GM11168 (cell line): ENCODE results near the gene GON7.
"Not testable (repeated sequence)": the region's sequence is repeated elsewhere in the genome, so short reads cannot be mapped to it uniquely, and the experiment has no call there.

Experiments used
- in situ Hi-C: fragments of 300-500 bp; cut with MboI; formaldehyde crosslinking; loops from one replicate; pipeline ENCODE4 v1.12.0; 2022; ENCODE audit warnings: low sequenced_read_pairs; ENCODE audit not compliant: unreplicated experiment

The GON7 gene

DNA sequence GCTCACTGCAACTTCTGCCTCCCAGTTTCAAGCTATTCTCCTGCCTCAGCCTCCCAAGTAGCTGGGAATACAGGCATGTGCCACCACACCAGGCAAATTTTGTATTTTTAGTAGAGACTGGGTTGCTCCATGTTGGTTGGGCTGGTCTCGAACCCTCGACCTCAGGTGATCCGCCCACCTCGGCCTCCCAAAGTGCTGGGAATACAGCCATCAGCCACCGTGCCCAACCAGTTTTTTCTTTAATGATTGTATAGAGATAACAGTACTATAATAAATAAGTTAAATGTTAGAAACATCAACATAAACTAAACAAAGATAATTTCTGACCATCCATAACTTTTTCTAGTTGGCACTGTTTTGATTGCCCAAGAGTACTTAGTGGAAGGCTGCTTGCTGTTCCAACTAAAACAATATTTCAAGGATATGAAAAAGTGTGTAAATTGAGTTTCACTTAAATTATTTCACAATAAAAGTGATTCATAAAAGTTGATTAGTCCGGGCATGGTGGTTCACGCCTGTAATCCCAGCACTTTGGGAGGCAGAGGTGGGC, 5.6 kb downstream of the GON7 start:
- in situ Hi-C loops: no loop called here

DNA sequence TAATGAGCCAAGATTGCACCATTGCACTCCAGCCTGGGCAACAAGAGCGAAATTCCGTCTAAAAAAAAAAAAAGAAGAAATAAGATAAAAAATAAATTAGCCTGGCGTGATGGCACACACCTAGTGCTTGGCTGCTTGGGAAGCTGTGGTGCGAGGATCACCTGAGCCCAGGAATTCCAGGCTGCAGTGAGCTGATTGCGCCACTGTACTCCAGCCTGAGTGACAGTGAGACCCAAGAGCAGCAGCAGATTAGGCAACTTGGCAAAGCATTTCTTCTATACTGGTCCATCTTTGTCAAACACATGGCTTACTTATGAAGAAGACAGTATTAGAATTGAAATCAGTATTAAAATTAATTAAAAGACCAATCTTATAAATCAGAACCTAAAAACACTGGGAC, 6.3 kb downstream of the GON7 start:
- in situ Hi-C loops: no loop called here

DNA sequence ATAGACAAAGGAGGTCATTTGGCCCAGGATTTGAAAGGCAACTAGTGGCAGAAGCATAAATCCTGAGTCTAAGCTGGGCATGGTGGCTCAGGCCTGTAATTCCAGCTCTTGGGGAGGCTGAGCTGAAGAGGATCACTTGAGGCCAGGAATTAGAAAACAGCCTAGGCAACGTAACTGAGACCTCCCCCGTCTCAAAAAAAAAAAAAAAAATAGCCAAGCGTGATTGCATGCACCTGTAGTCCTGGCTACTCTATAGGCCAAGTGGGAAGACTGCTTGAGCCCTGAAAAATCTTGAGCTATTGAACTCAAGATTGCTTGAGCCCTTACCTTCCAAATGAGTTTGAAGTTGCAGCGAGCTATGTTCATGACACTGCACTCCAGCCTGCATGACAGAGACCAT, 7.8 kb downstream of the GON7 start:
- in situ Hi-C loops: no loop called here

DNA sequence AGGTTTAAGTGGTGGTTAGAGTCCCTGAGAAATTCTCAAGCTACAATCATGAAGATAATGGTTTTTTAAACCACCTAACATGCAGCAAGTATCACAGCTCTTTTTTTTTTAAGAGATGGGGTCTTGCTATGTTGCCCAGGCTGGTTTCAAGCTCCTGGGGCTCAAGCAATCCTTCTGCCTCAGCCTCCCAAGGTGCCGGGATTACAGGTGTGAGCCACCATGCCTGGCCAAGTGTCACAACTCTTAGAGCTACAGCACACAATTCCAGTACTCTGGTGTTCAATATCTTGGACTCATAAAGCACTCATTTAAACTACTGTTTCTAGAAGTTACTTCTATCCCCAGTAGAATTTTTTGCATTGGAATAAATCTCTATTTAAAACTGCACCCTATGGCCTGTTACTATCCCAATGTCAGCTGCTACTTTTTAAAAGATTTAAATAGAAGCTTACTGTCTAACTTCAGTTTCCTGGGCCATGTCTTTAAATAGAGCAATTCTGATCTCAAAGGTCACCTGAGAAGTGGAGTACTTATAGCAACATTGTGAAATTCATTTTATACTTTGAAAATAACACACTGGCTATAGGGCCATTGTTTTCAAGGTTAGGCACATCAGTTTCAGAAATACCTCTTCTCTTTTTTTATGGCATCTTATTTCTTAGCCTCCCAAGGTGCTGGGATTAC, 11.4 kb downstream of the GON7 start:
- in situ Hi-C loops: no loop called here

DNA sequence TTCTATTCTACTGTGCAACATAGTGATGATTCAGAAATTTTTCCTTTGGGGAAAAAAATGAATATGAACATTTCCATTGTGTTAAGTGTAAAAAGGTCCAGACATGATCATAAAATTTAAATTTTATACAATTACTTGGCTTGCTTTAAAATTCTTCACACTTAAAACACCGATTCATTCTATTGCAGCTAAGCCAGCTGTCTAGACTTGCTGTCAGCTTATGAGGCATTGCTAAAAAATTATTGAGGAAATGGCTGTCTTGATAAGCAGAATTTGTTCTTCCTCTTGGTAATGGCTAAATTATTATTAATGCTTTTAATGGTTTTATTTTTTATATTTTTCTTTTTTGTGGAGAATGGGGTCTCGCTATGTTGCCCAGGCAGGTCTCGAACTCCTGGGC, 19.9 kb downstream of the GON7 start:
- in situ Hi-C loops: no loop called here

DNA sequence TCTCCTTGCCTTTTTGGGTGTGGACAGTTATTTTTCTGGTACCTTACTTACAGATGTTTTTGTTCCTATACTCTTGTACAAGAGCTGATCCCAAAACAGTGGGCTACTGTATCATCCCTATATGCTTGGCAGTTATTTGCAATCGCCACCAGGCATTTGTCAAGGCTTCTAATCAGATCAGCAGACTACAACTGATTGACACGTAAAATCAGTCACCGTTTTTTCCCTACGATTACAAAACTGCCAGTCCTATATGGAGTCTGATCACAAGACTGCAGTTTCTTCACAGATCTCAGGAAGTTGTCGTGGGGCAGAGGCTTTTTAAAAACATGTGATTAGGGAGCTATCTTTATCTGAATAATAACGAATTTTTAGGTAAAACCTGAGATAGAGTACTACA, 20.4 kb downstream of the GON7 start:
- in situ Hi-C loops: no loop called here

DNA sequence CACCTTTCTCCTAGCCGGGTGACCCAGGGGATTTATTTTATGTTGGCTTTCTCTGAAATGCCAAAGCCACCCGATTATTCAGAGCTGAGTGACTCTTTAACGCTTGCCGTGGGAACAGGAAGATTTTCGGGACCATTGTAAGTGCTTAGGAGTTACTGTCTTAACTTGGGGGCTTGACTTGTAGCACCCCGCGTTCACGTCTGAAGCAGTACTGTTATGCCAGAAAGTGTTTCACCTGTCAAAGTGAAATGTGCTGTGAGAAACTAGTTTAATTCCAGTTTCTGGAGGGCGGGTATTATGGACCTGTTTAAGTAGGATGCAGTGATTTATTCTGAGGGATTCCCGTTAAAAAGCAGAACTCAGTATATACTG, 21.5 kb downstream of the GON7 start:
- in situ Hi-C loops: no loop called here

DNA sequence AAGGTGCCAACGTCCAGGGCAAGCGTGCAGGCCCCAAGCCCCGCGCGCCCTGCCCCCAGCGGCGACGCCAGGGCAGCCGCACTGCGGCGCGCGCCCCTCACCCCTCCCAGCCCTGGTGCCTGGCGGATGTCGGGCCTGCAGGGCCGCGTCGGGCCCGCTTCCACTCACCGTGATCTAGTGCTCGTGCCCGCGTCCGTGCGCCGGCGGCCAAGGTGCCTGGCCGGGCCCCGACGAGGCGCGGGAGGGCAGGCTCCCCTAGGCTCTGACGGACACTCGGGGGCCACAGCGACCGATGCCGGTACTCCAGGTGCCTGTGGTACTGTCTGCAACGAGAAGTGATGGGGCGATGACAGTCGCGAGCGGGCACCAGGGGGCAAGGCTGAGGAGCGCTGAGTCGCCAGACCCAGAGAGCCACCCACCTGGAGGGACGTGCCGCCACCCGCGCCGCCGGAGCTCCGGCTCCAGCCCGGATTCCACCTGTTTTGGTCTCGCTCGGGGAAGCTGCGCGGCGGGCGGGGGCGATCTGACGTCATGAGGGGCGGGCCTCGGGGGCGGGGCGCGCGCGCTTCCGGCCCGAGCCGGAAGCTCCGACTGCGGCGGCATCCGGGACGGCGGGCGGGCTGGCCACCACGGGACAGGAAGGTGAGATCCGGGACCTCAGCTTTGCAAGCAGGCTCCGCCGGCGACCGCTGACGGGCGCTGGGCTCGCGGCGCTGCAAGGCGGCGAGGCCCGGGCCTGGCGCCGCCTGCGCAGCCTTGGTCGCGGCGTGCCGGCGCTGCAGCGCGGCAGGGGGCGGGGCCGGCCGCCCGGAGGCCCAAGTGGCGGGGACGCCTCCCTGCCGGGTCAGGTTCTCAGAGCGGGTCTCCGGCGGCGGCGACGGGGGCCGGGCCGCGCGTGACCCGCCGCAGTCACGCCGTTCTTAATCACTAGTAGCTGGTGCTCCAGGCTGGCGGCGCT, 22.2 kb downstream of the GON7 start, which contains the start of the genes LYSET and MOAP1:
TSS of gene LYSET (plus strand) at position 927 of the 958 bp plus-strand sequence. CDS start 89 bp downstream, outside the sequence.
TSS of gene MOAP1 (minus strand) at position 507 of the 958 bp plus-strand sequence. CDS start 655 bp downstream, outside the sequence.
- in situ Hi-C loops: no loop called here

DNA sequence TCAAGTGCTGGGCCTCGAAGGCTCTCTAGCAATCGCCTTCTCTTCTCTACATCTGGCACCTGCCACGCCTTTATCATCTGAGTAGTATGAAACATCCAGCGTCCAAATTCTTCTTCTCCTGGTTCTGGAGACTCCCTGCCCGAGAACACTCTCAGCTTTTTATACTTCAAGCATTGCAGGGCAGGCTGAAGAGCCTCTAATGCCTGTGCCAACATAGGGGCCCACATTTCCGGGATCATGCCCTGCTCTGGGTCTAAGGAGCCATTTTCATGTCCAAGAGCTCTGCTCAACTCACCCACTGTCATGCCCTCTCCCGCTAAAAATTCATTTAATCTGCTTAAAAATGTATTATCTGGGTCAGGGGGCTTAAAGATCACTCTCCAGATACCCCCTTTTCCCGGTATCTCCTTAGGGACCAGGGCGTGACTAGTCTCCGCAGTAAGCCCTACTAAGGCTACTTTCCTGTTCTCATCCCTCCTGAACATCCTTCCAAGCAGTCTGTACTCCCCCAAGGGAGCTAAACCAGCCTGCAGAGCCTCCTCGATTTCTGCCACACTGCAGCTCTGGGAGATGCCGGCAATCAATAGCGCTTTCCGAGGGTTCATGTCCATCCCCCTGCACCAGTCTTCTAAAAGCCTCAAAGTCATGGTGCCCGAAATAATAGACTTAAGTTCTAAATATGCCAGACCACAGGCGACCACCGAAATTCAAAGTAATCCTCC, 23.1 kb downstream of the GON7 start:
- in situ Hi-C loops: no loop called here

DNA sequence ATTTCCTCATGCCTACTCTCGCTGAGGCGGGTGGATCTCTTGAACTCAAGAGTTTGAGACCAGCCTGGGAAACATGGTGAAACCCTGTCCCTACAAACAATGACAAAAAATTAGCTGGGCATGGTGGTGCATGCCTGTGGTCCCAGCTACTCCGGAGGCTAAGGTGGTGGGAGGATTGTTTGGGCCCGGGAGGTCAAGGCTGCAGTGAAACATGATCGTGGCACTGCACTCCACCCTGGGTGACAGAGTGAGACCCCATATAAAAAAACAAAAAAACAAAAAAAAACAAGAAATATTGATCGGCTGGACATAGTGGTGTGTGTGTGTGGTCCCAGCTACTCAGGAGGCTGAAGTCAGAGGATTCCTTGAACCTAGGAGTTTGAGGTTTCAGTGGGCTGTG, 31.4 kb downstream of the GON7 start:
- in situ Hi-C loops: no loop called here

DNA sequence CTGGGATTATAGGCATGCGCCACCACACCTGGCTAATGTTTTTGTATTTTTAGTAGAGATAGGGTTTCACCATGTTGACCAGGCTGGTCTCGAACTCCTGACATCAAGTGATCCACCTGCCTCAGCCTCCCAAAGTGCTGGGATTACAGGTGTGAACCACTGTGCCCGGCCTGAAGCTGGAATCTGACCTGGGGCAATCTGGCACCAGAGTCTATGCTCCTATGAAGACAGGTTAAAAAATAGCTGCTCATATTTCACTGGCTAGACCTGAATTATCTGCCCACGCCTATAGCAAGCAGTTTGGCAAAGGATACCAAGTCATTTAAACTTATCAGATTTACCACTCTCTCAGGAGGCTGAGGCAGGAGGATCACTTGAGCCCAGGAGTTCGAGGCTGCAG, 32.1 kb downstream of the GON7 start:
- in situ Hi-C loops: not testable (repeated sequence)

DNA sequence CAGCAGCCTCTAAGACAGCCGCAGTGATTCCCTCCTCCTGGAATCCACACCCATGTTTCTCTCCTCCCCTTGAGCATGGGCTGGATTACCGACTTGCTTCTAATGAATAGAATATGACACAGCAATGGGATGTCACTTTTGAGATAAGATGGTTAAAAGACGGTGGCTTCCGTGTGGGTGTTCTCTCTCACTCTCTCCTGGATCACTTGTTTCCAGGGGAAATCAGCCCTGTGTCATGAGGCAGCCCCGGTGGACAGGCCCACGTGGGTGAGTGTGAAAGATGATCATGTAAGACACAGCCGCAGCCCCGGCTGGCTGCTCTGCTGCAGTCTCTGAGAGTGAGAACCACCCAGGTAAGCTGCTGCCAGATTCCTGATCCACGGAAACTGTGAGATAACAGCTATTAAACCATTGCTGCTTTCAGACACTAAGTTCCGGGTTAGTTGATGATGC, 32.9 kb downstream of the GON7 start:
- in situ Hi-C loops: no loop called here

DNA sequence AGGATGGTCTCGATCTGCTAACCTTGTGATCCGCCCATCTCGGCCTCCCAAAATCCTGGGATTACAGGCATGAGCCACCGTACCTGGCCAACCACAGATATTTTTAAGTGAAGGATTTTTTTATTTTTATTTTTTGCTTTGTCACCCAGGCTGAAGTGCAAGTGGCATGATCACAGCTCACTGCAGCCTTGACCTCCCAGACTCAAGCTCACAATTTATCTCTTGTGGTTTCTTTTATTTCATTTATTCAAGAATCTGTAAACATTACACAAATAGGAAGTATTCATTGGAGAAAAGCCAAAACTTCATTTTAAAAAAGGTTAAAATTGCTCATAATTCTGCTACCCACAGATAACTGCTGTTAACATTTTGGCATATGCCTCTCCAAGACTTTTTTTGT, 35.5 kb downstream of the GON7 start:
- in situ Hi-C loops: no loop called here

DNA sequence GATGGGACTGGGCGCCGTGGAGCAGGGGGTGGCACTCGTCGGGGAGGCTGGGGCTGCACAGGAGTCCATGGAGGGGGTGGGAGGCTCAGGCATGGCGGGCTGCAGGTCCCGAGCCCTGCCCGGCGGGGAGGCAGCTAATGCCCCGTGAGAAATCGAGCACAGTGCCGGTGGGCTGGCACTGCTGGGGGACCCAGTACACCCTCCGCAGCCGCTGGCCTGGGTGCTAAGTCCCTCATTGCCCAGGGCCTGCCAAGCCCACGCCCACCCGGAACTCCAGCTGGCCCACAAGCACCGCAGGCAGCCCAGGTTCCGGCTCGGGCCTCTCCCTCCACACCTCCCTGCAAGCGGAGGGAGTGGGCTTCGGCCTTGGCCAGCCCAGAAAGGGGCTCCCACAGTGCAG, 36.7 kb downstream of the GON7 start:
- in situ Hi-C loops: not testable (repeated sequence)

DNA sequence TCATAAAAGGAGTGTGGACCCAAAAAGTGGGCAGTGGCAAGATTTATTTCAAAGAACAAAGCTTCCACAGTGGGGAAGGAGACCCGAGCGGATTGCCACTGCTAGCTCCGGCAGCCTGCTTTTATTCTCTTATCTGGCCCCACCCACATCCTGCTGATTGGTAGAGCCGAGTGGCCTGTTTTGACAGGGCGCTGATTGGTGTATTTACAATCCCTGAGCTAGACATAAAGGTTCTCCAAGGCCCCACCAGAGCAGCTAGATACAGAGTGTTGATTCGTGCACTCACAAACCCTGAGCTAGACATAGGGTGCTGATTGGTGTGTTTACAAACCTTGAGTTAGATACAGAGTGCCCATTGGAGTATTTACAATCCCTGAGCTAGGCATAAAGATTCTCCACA, 37.2 kb downstream of the GON7 start:
- in situ Hi-C loops: not testable (repeated sequence)

DNA sequence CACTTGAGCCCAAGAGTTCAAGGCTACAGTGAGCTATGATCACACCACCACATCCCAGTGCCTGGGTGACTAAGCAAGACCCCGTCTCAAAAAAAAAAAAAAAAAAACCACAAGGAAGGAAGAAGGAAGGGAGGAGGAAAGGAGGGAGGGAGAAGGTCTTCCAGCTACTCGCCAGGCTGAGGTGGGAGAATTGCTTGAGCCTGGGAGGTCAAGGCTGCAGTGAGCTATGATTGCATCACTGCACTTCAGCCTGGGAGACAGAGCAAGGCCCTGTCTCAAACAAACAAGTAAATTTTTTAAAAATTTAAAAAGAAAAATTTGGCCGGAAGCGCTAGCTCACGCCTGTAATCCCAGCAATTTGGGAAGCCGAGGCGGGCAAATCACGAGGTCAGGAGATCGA, 38.3 kb downstream of the GON7 start:
- in situ Hi-C loops: not testable (repeated sequence)

DNA sequence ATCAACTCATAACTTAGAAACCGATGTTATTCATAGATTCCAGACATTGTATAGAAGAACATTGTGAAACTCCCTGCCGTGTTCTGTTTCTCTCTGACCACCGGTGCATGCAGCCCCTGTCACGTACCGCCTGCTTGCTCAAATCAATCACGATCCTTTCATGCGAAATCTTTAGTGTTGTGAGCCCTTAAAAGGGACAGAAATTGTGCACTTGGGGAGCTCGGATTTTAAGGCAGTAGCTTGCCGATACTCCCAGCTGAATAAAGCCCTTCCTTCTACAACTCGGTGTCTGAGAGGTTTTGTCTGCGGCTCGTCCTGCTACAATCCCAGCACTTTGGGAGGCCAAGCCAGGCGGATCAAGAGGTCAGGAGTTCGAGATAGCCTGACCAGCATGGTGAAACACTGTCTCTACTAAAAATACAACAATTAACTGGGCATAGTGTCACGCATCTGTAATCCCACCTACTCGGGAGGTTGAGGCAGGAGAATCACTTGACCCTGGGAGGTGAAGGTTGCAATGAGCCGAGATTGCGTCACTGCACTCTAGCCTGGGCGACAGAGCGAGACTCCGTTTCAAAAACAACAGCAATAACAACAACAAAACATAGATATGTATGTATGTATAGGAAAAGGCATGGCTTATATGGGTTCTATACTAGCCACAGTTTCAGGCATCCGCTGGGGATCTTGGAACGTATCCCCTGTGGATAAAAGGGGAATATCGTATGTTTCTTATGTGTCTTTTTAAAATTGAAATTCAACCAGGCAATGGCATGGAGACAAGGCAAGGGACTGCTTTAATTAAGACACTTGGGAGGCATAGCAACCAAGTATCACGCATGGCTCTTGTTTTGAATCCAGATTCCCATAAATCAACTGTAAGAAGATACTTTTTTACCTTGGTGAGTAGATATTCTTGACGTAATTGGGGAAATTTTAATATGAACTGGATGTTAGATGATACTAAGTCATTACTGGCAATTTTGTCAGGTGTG, 41.3 kb downstream of the GON7 start:
- in situ Hi-C loops: not testable (repeated sequence)

DNA sequence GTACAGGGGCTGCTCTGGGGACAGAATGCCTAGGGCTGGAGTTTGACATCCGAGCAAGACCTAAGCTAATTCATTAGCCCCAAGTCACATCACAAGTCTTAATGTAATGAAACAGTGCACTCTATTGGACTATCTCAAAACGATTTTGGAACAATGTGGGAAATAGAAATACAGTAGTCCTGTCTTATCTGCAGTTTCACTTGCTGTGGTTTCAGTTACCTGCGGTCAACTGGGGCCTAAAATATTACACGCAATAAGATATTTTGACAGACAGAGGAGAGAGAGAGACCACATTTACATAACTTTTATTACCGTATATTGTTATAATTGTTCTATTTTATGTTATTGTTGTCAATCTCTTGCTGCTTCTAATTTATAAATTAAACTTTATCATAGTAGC, 43.3 kb downstream of the GON7 start:
- in situ Hi-C loops: no loop called here

DNA sequence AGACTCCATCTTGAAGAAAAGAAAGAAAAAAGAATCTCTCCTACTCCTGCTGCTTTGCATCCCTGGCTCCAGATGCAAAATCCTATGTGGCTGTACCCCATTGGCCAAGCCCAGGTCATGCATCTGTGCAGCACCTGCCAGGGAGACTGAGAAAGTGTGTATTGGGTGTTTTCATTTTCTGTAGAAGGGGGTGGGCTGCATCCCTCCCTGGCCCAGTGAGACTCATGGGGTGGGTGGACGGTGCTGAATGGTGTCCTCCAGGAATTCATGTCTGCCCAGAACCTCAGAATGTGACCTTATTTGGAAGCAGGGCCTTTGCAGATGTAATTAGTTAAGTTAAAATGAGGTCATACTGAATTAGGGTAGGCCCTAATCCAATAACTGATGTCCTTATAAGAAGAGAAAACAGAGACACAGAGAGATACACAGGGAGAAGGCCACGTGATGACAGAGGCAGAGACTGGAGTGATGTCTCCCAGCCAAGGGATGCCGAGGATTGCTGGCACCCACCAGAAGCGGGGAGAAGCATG, 45.4 kb downstream of the GON7 start:
- in situ Hi-C loops: no loop called here
